BJ (cell line): ENCODE data around the gene CDH18. TPM values are rescaled to one million over a fixed set of nuclear protein-coding genes. Genes with fewer than 3 reads are reported as not detected.

Experiments
- CTCF ChIA-PET: fragments of 350-600 bp; formaldehyde crosslinking; extraction: SDS; loops from one replicate; lab custom pipeline; 2021; ENCODE audit warnings: antibody characterized with exemption, inconsistent platforms; lab: Yijun Ruan, JAX
- POLR2A ChIA-PET: fragments of 300-600 bp; sonication (Branson Sonifier 250); formaldehyde crosslinking; extraction: SDS; loops from one replicate; lab custom pipeline; 2021; ENCODE audit warnings: antibody characterized with exemption; lab: Charles Lee
- DNase-seq: peaks from one replicate; pipeline ENCODE4 v3.0.0-alpha.2; 2011; ENCODE audit warnings: low read depth
- H3K27me3 ChIP-seq: 2 replicates; pipeline ENCODE4 v1.6.0; 2011; ENCODE audit warnings: low read length; ENCODE audit not compliant: control insufficient read depth, insufficient read depth
- H3K36me3 ChIP-seq: 2 replicates; pipeline ENCODE4 v1.5.1; 2011; ENCODE audit warnings: low read length; ENCODE audit not compliant: control insufficient read depth, insufficient read depth
- H3K4me3 ChIP-seq: 2 replicates; pipeline ENCODE4 v1.5.1; 2011; ENCODE audit warnings: low read depth, mild to moderate bottlenecking, control low read depth, low read length
- polyA plus RNA-seq: library from polyadenylated mRNA; depleted of rRNA; stranded (reverse); fragments of >200 nt; gene quantifications from 2 replicates; pipeline ENCODE4 v1.2.3, GENCODE V29; 2011
- TF ChIP-seq, protein P1 (sequence below): IDR thresholded peaks from 2 replicates; pipeline ENCODE4 v1.5.1; 2011; ENCODE audit warnings: low read depth, mild to moderate bottlenecking, control low read depth, inconsistent platforms, low read length, moderate library complexity; ENCODE audit not compliant: insufficient read depth

CDH18 gene
- polyA plus RNA-seq, 1 experiment = 0.31 TPM

DNA sequence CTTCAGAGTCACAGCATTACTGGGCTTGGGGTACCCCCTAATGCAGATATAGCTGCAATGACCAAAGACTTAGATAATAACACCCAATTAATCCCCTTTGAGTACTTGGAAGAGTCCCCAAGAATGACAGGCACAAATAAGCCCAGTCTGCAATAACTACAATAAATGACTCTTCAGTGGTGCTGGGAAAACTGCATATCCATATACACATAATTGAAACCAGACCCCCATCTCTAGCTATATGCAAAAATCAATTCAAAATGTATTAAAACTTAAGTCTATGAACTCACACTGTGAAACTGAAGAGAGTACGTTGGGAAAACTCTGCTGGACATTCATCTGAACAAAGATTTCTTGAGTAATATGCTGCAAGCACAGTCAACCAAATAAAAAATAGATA is 422.5 kb downstream of the CDH18 start:
- TF ChIP-seq, protein P1, sequence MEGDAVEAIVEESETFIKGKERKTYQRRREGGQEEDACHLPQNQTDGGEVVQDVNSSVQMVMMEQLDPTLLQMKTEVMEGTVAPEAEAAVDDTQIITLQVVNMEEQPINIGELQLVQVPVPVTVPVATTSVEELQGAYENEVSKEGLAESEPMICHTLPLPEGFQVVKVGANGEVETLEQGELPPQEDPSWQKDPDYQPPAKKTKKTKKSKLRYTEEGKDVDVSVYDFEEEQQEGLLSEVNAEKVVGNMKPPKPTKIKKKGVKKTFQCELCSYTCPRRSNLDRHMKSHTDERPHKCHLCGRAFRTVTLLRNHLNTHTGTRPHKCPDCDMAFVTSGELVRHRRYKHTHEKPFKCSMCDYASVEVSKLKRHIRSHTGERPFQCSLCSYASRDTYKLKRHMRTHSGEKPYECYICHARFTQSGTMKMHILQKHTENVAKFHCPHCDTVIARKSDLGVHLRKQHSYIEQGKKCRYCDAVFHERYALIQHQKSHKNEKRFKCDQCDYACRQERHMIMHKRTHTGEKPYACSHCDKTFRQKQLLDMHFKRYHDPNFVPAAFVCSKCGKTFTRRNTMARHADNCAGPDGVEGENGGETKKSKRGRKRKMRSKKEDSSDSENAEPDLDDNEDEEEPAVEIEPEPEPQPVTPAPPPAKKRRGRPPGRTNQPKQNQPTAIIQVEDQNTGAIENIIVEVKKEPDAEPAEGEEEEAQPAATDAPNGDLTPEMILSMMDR = no peak
- POLR2A ChIA-PET = no interaction called here
- no peak for DNase-seq
- CTCF ChIA-PET = no interaction called here
- no peaks in the 10 kb centered on the region for H3K27me3 ChIP-seq
- no peaks in the 10 kb centered on the region for H3K36me3 ChIP-seq
- no peak overlapping the region for H3K4me3 ChIP-seq

DNA sequence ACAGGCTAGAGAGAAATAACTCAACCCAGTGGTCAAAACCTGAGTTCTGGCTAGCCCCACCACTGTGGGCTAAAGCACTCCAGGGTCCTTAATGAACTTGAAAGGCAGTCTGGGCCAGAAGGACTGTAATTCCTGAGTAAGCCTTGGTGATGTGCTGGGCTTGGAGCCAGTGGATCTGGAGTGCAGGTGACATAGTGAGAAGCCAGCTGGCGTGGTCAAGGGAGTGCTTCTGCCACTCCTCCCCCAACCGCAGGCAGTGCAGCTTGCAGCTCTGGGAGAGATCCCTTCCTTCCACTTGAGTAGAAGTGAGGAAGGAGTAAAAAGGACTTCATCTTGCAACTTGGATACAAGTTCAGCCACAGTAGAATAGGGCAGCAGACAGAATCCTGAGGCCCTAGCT is 424.0 kb downstream of the CDH18 start:
- TF ChIP-seq, protein P1 = no peak
- no peak for DNase-seq
- H3K27me3 ChIP-seq = no peaks in the 10 kb centered on the region
- no peak overlapping the region for H3K4me3 ChIP-seq
- ChIA-PET POLR2A (no interaction called here), CTCF (no interaction called here)
- H3K36me3 ChIP-seq = no peaks in the 10 kb centered on the region

DNA sequence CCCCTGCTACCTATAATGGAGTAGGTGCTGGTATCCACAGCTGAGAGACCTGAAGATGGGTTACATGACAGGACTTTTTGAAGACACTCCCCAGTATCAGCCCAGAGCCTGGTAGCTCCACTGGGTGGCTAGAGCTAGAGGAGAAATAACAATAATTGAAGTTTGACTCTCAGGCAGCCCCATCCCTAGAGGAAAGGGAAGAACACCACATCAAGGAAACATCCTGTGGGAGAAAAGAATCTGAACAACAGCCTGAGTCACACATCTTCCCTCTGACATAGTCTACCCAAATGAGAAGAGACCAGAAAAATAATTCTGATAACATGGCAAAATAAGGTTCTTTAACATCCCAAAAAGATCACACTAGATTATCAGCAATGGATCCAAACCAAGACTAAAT is 432.1 kb downstream of the CDH18 start:
- ChIA-PET POLR2A (no interaction called here), CTCF (no interaction called here)
- no peak for DNase-seq
- TF ChIP-seq, protein P1 = no peak
- no peak overlapping the region for H3K4me3 ChIP-seq
- no peaks in the 10 kb centered on the region for H3K27me3 ChIP-seq
- no peaks in the 10 kb centered on the region for H3K36me3 ChIP-seq

DNA sequence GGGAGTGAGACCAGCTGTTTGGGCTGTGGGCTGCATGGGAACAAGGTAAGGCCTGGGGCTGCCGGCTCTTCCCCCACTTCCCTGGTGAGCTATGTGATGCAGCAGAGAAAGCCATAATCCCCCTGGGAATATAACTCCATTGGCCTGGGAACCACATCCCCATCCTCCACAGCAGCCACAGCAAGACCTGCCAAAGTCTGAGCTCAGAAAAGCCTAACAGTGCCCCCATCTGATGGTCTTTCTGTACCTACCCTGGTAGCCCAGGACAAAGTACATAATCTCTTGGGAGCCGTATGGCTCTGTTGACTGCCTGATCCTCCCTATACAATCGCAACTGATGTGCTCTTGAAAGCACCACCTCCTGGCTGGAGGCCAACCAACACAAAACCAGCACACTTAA is 432.6 kb downstream of the CDH18 start:
- Histone ChIP-seq H3K36me3 (no peaks in the 10 kb centered on the region), H3K4me3 (no peak overlapping the region), H3K27me3 (no peaks in the 10 kb centered on the region)
- DNase-seq = no peak
- ChIA-PET POLR2A (no interaction called here), CTCF (no interaction called here)
- TF ChIP-seq, protein P1 = no peak

DNA sequence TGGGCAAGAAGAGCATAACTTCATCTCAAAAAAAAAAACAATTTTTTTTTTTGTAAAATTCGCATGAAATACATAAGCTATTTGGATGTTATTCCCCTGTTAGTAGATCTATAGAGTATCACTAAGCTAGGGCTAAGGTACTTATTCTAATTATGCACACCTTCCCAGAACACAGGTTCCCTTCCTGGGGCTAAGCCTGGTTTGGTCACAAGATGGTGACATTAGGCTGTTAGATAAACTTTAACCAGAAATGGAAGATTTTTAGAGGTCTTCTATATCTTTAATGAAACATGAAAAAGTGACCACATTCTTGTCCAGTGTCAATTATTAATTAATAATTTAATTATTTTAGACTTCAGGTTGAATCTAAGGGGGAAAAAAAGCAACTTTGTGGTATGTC is 433.5 kb downstream of the CDH18 start:
- H3K27me3 ChIP-seq = no peaks in the 10 kb centered on the region
- no peak for DNase-seq
- no peak overlapping the region for H3K4me3 ChIP-seq
- ChIA-PET CTCF (no interaction called here), POLR2A (no interaction called here)
- no peaks in the 10 kb centered on the region for H3K36me3 ChIP-seq
- TF ChIP-seq, protein P1 = no peak
